HepG2 (cell line): ENCODE measurements around the gene NPHS1. TPM values are rescaled to one million over a fixed set of nuclear protein-coding genes. Genes with fewer than 3 reads are reported as not detected.

Experiments
- AGO2 ChIP-seq: fragments of 200-400 bp; formaldehyde crosslinking; optimal IDR thresholded peaks from 2 replicates; pipeline ENCODE3; 2017; ENCODE audit warnings: mild to moderate bottlenecking, low read depth, low read length, moderate library complexity
- LCORL ChIP-seq, 2 experiments: fragments of 450-650 bp in 1 of 2; sonication (generic) in 1 of 2; formaldehyde crosslinking in 1 of 2; IDR thresholded peaks; 2 replicates each; pipeline versions ENCODE4 v1.5.0 to v1.6.1; 2017 to 2020; ENCODE audit warnings: antibody characterized with exemption in 1 of 2, missing genetic modification reagents in 1 of 2
- MAZ ChIP-seq, 2 experiments: sonication (generic) in 1 of 2; formaldehyde crosslinking in 1 of 2; IDR thresholded peaks; 2 replicates each; pipeline versions ENCODE4 v1.5.0 to v1.6.1; 2012 to 2020; ENCODE audit warnings: low read depth in 2 of 2, mild to moderate bottlenecking in 2 of 2, borderline replicate concordance in 1 of 2, improper control_type of control experiment in 1 of 2, low read length in 1 of 2, missing genetic modification reagents in 1 of 2, moderate library complexity in 1 of 2
- NFATC3 ChIP-seq: sonication (generic); formaldehyde crosslinking; IDR thresholded peaks from 2 replicates; pipeline ENCODE4 v1.5.1; 2020; ENCODE audit warnings: mild to moderate bottlenecking, missing genetic modification reagents
- PRPF4 ChIP-seq: fragments of 200-400 bp; formaldehyde crosslinking; IDR thresholded peaks from 2 replicates; pipeline ENCODE4 v1.6.1; 2016; ENCODE audit warnings: low read length, low read depth; ENCODE audit not compliant: poor library complexity, severe bottlenecking
- TBP ChIP-seq: sonication (generic); formaldehyde crosslinking; IDR thresholded peaks from 2 replicates; pipeline ENCODE4 v1.5.0; 2020; ENCODE audit warnings: missing genetic modification reagents
- YEATS2 ChIP-seq: sonication (generic); formaldehyde crosslinking; IDR thresholded peaks from 2 replicates; pipeline ENCODE4 v1.4.0; 2020; ENCODE audit warnings: missing genetic modification reagents, borderline replicate concordance
- ZBTB1 ChIP-seq: sonication (generic); formaldehyde crosslinking; IDR thresholded peaks from 2 replicates; pipeline ENCODE4 v1.4.0; 2020; ENCODE audit warnings: missing genetic modification reagents, borderline replicate concordance
- ZFP41 ChIP-seq: sonication (generic); formaldehyde crosslinking; IDR thresholded peaks from 2 replicates; pipeline ENCODE4 v1.4.0; 2020; ENCODE audit warnings: mild to moderate bottlenecking, missing genetic modification reagents, borderline replicate concordance
- ZFP82 ChIP-seq: sonication (generic); formaldehyde crosslinking; IDR thresholded peaks from 2 replicates; pipeline ENCODE4 v1.5.1; 2020; ENCODE audit warnings: mild to moderate bottlenecking, missing genetic modification reagents, borderline replicate concordance
- ZFP90 ChIP-seq: sonication (generic); formaldehyde crosslinking; IDR thresholded peaks from 2 replicates; pipeline ENCODE4 v1.8.0; 2022; ENCODE audit warnings: missing genetic modification reagents, mild to moderate bottlenecking, inconsistent platforms, borderline replicate concordance
- ZNF12 ChIP-seq: sonication (generic); formaldehyde crosslinking; IDR thresholded peaks from 2 replicates; pipeline ENCODE4 v1.5.0; 2020; ENCODE audit warnings: missing genetic modification reagents
- ZNF225 ChIP-seq: sonication (generic); formaldehyde crosslinking; IDR thresholded peaks from 2 replicates; pipeline ENCODE4 v1.4.0; 2020; ENCODE audit warnings: mild to moderate bottlenecking, missing genetic modification reagents
- ZNF44 ChIP-seq: sonication (generic); formaldehyde crosslinking; IDR thresholded peaks from 2 replicates; pipeline ENCODE4 v1.5.1; 2020; ENCODE audit warnings: mild to moderate bottlenecking, missing genetic modification reagents
- polyA plus RNA-seq, 8 experiments: library from polyadenylated mRNA; depleted of rRNA in 3 of 8; stranded (reverse) in 7 of 8; unstranded in 1 of 8; fragments of >200 nt; fragmentation: Illumina TruSeq in 4 of 8; extraction: Trizol in 4 of 8; gene quantifications; 2 replicates each; pipeline versions ENCODE4 v1.2.1 to v1.2.3, GENCODE V29; 2011 to 2016; ENCODE audit warnings: low read depth in 4 of 8, missing spikeins in 1 of 8, mixed read lengths in 1 of 8; ENCODE audit not compliant: insufficient read depth in 1 of 8
- total RNA-seq, 5 experiments: library from RNA; depleted of rRNA; stranded (reverse); fragments of >200 nt; fragmentation: Illumina TruSeq; extraction: Trizol; gene quantifications; 2 replicates each; pipeline ENCODE4 v1.2.3, GENCODE V29; 2016; ENCODE audit warnings: low read depth in 1 of 5
- TF ChIP-seq, protein P1 (sequence below): fragments of 450-650 bp; IDR thresholded peaks from 2 replicates; pipeline ENCODE4 v1.6.1; 2017; ENCODE audit warnings: mild to moderate bottlenecking
- TF ChIP-seq, protein P2 (sequence below): sonication (generic); formaldehyde crosslinking; IDR thresholded peaks from 2 replicates; pipeline ENCODE4 v1.8.1; 2022; ENCODE audit warnings: mild to moderate bottlenecking, missing genetic modification reagents
- TF ChIP-seq, protein P3 (sequence below): sonication (generic); formaldehyde crosslinking; IDR thresholded peaks from 2 replicates; pipeline ENCODE4 v1.5.1; 2020; ENCODE audit warnings: mild to moderate bottlenecking, missing genetic modification reagents, moderate library complexity
- TF ChIP-seq, protein P4 (sequence below): sonication (generic); formaldehyde crosslinking; IDR thresholded peaks from 2 replicates; pipeline ENCODE4 v1.5.1; 2020; ENCODE audit warnings: missing genetic modification reagents, mild to moderate bottlenecking, borderline replicate concordance
- TF ChIP-seq, protein P5 (sequence below): sonication (generic); formaldehyde crosslinking; IDR thresholded peaks from 2 replicates; pipeline ENCODE4 v1.4.0; 2020; ENCODE audit warnings: missing genetic modification reagents

Gene NPHS1
- total and polyA plus RNA-seq, 2 of the 13 experiments (the other 11 are each of a cell fraction or from before 2014, with no cell fraction given): not detected

DNA sequence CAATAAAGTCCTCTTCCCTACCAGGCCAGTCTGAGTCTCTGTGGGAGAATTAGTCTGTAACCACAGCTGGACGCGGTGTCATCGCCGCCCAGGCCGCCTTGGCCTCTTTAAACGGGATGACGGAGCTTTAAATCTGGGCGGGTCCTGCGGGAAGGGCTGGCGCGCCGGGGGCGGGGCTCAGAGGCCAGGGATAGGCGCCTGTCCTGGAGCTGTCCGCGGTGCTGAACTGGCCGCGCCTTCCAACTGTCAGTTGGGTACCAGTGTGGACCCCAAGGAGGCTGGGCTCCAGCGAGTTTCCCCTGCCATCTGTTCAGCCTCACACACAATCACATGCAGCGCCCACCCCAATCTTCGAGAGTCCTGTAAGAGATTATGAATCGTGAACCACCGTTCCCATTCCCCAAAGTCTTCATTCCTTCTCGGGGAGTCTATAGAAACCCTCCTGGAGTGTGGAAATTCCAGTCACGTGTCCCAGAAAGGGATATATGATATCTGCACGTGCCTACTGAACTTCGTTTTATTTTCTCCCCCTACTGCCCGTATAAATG lies 27.5 kb upstream of the NPHS1 start (continued):
- TF ChIP-seq, protein P1, sequence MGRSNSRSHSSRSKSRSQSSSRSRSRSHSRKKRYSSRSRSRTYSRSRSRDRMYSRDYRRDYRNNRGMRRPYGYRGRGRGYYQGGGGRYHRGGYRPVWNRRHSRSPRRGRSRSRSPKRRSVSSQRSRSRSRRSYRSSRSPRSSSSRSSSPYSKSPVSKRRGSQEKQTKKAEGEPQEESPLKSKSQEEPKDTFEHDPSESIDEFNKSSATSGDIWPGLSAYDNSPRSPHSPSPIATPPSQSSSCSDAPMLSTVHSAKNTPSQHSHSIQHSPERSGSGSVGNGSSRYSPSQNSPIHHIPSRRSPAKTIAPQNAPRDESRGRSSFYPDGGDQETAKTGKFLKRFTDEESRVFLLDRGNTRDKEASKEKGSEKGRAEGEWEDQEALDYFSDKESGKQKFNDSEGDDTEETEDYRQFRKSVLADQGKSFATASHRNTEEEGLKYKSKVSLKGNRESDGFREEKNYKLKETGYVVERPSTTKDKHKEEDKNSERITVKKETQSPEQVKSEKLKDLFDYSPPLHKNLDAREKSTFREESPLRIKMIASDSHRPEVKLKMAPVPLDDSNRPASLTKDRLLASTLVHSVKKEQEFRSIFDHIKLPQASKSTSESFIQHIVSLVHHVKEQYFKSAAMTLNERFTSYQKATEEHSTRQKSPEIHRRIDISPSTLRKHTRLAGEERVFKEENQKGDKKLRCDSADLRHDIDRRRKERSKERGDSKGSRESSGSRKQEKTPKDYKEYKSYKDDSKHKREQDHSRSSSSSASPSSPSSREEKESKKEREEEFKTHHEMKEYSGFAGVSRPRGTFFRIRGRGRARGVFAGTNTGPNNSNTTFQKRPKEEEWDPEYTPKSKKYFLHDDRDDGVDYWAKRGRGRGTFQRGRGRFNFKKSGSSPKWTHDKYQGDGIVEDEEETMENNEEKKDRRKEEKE: no peak
- no peak for TF ChIP-seq ZFP41 (CRISPR knock-in tag)
- TF ChIP-seq LCORL (IDR thresholded peaks at IDR 0.05): no peak
- no peak for TF ChIP-seq LCORL (CRISPR knock-in tag; IDR thresholded peaks at IDR 0.05)
- TF ChIP-seq MAZ (IDR thresholded peaks at IDR 0.05; ENCODE audit: borderline replicate concordance, low read depth, low read length): peak; percentile 44; the same call in 1 of the 2 replicates
- peak; percentile 74 for TF ChIP-seq MAZ (CRISPR knock-in tag; IDR thresholded peaks at IDR 0.05; ENCODE audit: low read depth)
- TF ChIP-seq NFATC3: no peak
- TF ChIP-seq, protein P2, sequence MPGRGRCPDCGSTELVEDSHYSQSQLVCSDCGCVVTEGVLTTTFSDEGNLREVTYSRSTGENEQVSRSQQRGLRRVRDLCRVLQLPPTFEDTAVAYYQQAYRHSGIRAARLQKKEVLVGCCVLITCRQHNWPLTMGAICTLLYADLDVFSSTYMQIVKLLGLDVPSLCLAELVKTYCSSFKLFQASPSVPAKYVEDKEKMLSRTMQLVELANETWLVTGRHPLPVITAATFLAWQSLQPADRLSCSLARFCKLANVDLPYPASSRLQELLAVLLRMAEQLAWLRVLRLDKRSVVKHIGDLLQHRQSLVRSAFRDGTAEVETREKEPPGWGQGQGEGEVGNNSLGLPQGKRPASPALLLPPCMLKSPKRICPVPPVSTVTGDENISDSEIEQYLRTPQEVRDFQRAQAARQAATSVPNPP (CRISPR knock-in tag): no peak
- TF ChIP-seq AGO2: no peak
- TF ChIP-seq ZFP90 (CRISPR knock-in tag): peak; percentile 96
- TF ChIP-seq, protein P3, sequence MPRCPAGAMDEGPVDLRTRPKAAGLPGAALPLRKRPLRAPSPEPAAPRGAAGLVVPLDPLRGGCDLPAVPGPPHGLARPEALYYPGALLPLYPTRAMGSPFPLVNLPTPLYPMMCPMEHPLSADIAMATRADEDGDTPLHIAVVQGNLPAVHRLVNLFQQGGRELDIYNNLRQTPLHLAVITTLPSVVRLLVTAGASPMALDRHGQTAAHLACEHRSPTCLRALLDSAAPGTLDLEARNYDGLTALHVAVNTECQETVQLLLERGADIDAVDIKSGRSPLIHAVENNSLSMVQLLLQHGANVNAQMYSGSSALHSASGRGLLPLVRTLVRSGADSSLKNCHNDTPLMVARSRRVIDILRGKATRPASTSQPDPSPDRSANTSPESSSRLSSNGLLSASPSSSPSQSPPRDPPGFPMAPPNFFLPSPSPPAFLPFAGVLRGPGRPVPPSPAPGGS (CRISPR knock-in tag): 0 out of 2 replicates have a peak, but pooled peaks have one; percentile 74
- TF ChIP-seq ZNF12: peak; percentile 88
- TF ChIP-seq ZFP82 (CRISPR knock-in tag): no peak; the same call in 1 of the 2 replicates
- TF ChIP-seq PRPF4: no peak
- TF ChIP-seq, protein P4, sequence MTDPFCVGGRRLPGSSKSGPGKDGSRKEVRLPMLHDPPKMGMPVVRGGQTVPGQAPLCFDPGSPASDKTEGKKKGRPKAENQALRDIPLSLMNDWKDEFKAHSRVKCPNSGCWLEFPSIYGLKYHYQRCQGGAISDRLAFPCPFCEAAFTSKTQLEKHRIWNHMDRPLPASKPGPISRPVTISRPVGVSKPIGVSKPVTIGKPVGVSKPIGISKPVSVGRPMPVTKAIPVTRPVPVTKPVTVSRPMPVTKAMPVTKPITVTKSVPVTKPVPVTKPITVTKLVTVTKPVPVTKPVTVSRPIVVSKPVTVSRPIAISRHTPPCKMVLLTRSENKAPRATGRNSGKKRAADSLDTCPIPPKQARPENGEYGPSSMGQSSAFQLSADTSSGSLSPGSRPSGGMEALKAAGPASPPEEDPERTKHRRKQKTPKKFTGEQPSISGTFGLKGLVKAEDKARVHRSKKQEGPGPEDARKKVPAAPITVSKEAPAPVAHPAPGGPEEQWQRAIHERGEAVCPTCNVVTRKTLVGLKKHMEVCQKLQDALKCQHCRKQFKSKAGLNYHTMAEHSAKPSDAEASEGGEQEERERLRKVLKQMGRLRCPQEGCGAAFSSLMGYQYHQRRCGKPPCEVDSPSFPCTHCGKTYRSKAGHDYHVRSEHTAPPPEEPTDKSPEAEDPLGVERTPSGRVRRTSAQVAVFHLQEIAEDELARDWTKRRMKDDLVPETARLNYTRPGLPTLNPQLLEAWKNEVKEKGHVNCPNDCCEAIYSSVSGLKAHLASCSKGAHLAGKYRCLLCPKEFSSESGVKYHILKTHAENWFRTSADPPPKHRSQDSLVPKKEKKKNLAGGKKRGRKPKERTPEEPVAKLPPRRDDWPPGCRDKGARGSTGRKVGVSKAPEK (CRISPR knock-in tag): no peak
- TF ChIP-seq, protein P5, sequence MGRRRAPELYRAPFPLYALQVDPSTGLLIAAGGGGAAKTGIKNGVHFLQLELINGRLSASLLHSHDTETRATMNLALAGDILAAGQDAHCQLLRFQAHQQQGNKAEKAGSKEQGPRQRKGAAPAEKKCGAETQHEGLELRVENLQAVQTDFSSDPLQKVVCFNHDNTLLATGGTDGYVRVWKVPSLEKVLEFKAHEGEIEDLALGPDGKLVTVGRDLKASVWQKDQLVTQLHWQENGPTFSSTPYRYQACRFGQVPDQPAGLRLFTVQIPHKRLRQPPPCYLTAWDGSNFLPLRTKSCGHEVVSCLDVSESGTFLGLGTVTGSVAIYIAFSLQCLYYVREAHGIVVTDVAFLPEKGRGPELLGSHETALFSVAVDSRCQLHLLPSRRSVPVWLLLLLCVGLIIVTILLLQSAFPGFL: no peak; the same call in 1 of the 2 replicates
- peak; percentile 80; the same call in 1 of the 2 replicates for TF ChIP-seq YEATS2
- TF ChIP-seq ZNF225: peak; percentile 89; the same call in 1 of the 2 replicates
- peak; percentile 69; the same call in 1 of the 2 replicates for TF ChIP-seq ZBTB1 (CRISPR knock-in tag)
- TF ChIP-seq TBP (CRISPR knock-in tag): no peak
- no peak for TF ChIP-seq ZNF44 (CRISPR knock-in tag)
